Fibroblast of skin of back (primary cell): ENCODE results near the gene ZC3H11A.

Source experiments
- DNase-seq: peaks from one replicate; pipeline ENCODE4 v3.0.0-alpha.2; 2013

The ZC3H11A gene

DNA sequence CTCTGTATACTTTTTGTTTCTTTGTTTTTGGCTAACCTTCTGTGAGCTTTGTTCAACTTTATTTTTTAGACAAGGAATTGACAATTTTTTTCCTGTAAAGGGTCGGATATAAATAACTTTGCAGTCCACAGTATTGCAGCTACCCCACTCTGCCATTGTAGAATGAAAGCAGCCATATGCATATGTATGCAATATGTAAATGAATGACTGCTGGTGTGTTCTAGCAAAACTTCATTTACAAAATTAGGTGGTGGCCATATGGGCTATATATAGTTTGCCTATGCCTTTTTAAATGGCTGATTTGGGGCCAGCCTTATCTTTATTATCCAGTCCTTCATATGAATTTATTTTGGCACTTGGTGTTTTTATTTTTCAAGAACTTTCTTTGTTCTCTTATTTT lies 48.0 kb downstream of the ZC3H11A start:
- no peak for DNase-seq
